K562 (cell line): ENCODE data around the gene STX2. TPM values are rescaled to one million over a fixed set of nuclear protein-coding genes. Genes with fewer than 3 reads are reported as not detected.

Source experiments
- ATAC-seq: fragments of 200-7000 bp; cut with Tn5 transposase; 3 replicates; pipeline ENCODE4 v1.9.1; 2020; ENCODE audit warnings: moderate library complexity
- BruUV-seq: library from RNA; stranded (reverse); fragments of 400-500 nt; replicated peaks from 2 replicates; lab custom pipeline; 2021; lab: Mats Ljungman, UMichigan
- CTCF ChIA-PET: fragments of 300-600 bp; formaldehyde crosslinking; extraction: SDS; loops from one replicate; lab custom pipeline; 2021; ENCODE audit warnings: low intra/inter-chr PET ratio; lab: Yijun Ruan, JAX
- POLR2A ChIA-PET: fragments of 300-600, 350-650 bp; sonication (Branson Sonifier 250); formaldehyde crosslinking; extraction: SDS; loops from one replicate; lab custom pipeline; 2021; ENCODE audit warnings: antibody characterized with exemption, inconsistent platforms; lab: Yijun Ruan, JAX
- DNase-seq, 4 experiments: peaks; one replicate each; pipeline versions ENCODE4 v3.0.0 to v3.0.0-alpha.2; 2011 to 2018; ENCODE audit warnings: low spot score in 3 of 4, mixed read lengths in 3 of 4; ENCODE audit errors: extremely low read depth in 1 of 4
- FAIRE-seq: peaks from 2 replicates; lab custom pipeline; 2011; peaks lifted over from hg19 to GRCh38; lab: Jason Lieb, UNC
- H2AFZ ChIP-seq: 2 replicates; pipeline ENCODE4 v1.6.0; 2011; ENCODE audit warnings: low read depth, low read length, control low read depth, inconsistent platforms
- H3K27ac ChIP-seq: fragments of 200-600 bp; 3 replicates; pipeline ENCODE4 v1.8.0; 2011; ENCODE audit warnings: low read depth, mild to moderate bottlenecking, control low read depth, inconsistent platforms, low read length, moderate library complexity, mixed read lengths; ENCODE audit errors: extremely low read depth
- H3K27me3 ChIP-seq, 2 experiments: fragments of 300-600 bp in 1 of 2; 2 replicates in 1 of 2; 3 replicates in 1 of 2; pipeline versions ENCODE4 v1.6.0 to v1.8.0; 2011; ENCODE audit warnings: inconsistent platforms in 2 of 2, low read length in 2 of 2, mild to moderate bottlenecking in 1 of 2, mixed read lengths in 1 of 2, moderate library complexity in 1 of 2; ENCODE audit not compliant: control insufficient read depth in 2 of 2, insufficient read depth in 2 of 2
- H3K36me3 ChIP-seq: fragments of 300-600 bp; 3 replicates; pipeline ENCODE4 v1.8.0; 2011; ENCODE audit warnings: mild to moderate bottlenecking, low read length, inconsistent platforms; ENCODE audit not compliant: control insufficient read depth, insufficient read depth
- H3K4me1 ChIP-seq, 2 experiments: fragments of 200-600 bp in 1 of 2; replicated peaks in 1 of 2; 2 replicates in 1 of 2; 3 replicates in 1 of 2; pipeline versions ENCODE4 v1.5.1 to v1.8.0; 2011; ENCODE audit warnings: inconsistent platforms in 2 of 2, low read length in 2 of 2, mild to moderate bottlenecking in 1 of 2, mixed read lengths in 1 of 2, moderate library complexity in 1 of 2; ENCODE audit not compliant: control insufficient read depth in 2 of 2, insufficient read depth in 2 of 2
- H3K4me2 ChIP-seq: 2 replicates; pipeline ENCODE4 v1.6.1; 2011; ENCODE audit warnings: low read length, control low read depth, inconsistent platforms, mixed read lengths; ENCODE audit not compliant: insufficient read depth
- H3K4me3 ChIP-seq: fragments of 200-600 bp; sonication (generic), shearing (Covaris generic); 2 replicates; pipeline ENCODE4 v1.5.1; 2016; ENCODE audit warnings: control low read depth, inconsistent platforms
- H3K79me2 ChIP-seq: fragments of 200-600 bp; 3 replicates; pipeline ENCODE4 v1.8.0; 2011; ENCODE audit warnings: low read length, inconsistent platforms; ENCODE audit not compliant: control insufficient read depth, insufficient read depth
- H3K9ac ChIP-seq, 2 experiments: 2 replicates each; pipeline versions ENCODE4 v1.6.0 to v1.6.1; 2011; ENCODE audit warnings: low read depth in 2 of 2, low read length in 2 of 2, control low read depth in 1 of 2, inconsistent platforms in 1 of 2, mild to moderate bottlenecking in 1 of 2, mixed read lengths in 1 of 2; ENCODE audit not compliant: insufficient read depth in 1 of 2
- H3K9me1 ChIP-seq: one replicate; pipeline ENCODE4 v1.6.0; 2011; ENCODE audit warnings: inconsistent platforms, mild to moderate bottlenecking, low read length, moderate library complexity; ENCODE audit not compliant: control insufficient read depth, insufficient read depth
- H3K9me3 ChIP-seq: replicated peaks from 2 replicates; pipeline ENCODE4 v1.5.1; 2011; ENCODE audit warnings: low read depth, low read length, inconsistent platforms; ENCODE audit not compliant: control insufficient read depth, insufficient read depth
- H4K20me1 ChIP-seq: replicated peaks from 2 replicates; pipeline ENCODE4 v1.6.1; 2011; ENCODE audit warnings: low read length, inconsistent platforms, mixed read lengths; ENCODE audit not compliant: control insufficient read depth, insufficient read depth
- IRF1 ChIP-seq: sonication (generic); formaldehyde crosslinking; IDR thresholded peaks from 2 replicates; pipeline ENCODE4 v1.8.0; 2022; ENCODE audit warnings: missing genetic modification reagents, mild to moderate bottlenecking, borderline replicate concordance
- KLF16 ChIP-seq: IDR thresholded peaks from 2 replicates; pipeline ENCODE4 v1.6.1; 2016; ENCODE audit warnings: antibody characterized with exemption
- MITF ChIP-seq: IDR thresholded peaks from 2 replicates; pipeline ENCODE4 v1.6.1; 2014; ENCODE audit warnings: antibody characterized with exemption
- NKRF ChIP-seq: fragments of 450-650 bp; IDR thresholded peaks from 2 replicates; pipeline ENCODE4 v1.6.1; 2016; ENCODE audit warnings: borderline replicate concordance
- NRF1 ChIP-seq, 2 experiments: fragments of 450-650 bp; IDR thresholded peaks in 1 of 2; conservative IDR thresholded peaks in 1 of 2; 2 replicates each; pipeline ENCODE4 v1.6.1; 2014; ENCODE audit warnings: mild to moderate bottlenecking in 2 of 2
- PBX2 ChIP-seq, 2 experiments: IDR thresholded peaks in 1 of 2; conservative IDR thresholded peaks in 1 of 2; 2 replicates each; pipeline ENCODE4 v1.6.1; 2016; ENCODE audit warnings: low read depth in 2 of 2, mild to moderate bottlenecking in 1 of 2, missing compliant biosample characterization in 1 of 2, missing genetic modification characterization in 1 of 2, moderate library complexity in 1 of 2
- PCBP2 ChIP-seq: fragments of 200-400 bp; formaldehyde crosslinking; IDR thresholded peaks from 2 replicates; pipeline ENCODE4 v1.6.1; 2018; ENCODE audit warnings: low read length, low read depth, mild to moderate bottlenecking, moderate library complexity; ENCODE audit not compliant: poor library complexity, severe bottlenecking
- POLR2AphosphoS5 ChIP-seq: IDR thresholded peaks from 2 replicates; pipeline ENCODE4 v1.6.1; 2011; ENCODE audit warnings: mild to moderate bottlenecking, low read depth, low read length, moderate library complexity; ENCODE audit not compliant: control insufficient read depth, insufficient read depth
- POLR2G ChIP-seq: fragments of 200-400 bp; formaldehyde crosslinking; IDR thresholded peaks from 2 replicates; pipeline ENCODE4 v1.6.1; 2017; ENCODE audit warnings: low read depth, mild to moderate bottlenecking, antibody characterized with exemption, low read length, moderate library complexity
- ZNF24 ChIP-seq: fragments of 450-650 bp; IDR thresholded peaks from 2 replicates; pipeline ENCODE4 v1.6.1; 2016
- WGBS: fragments of 100-300 bp; shearing (Covaris generic); methylation state at CpG from one replicate; pipeline ENCODE4 v1.1.6; 2016; ENCODE audit warnings: low coverage, mixed read lengths; ENCODE audit not compliant: insufficient coverage; ENCODE audit errors: missing lambda C conversion rate; 5-methylcytosine and 5-hydroxymethylcytosine counted together
- in situ Hi-C: fragments of 300-500 bp; cut with MboI; formaldehyde crosslinking; loops from 4 replicates; pipeline ENCODE4 v1.15.0; 2018; ENCODE audit warnings: inconsistent platforms, mixed read lengths
- intact Hi-C: fragments of 100-400 bp; cut with micrococcal nuclease; formaldehyde crosslinking; loops from 2 replicates; pipeline ENCODE4 v1.14.2; 2022
- polyA plus RNA-seq, 8 experiments: library from polyadenylated mRNA; depleted of rRNA in 4 of 8; stranded (reverse) in 5 of 8; unstranded in 3 of 8; fragments of >200 nt; fragmentation: Nextera tagmentation in 2 of 8; fragmentation: Illumina TruSeq in 1 of 8; extraction: Ambion mirVana in 2 of 8; extraction: Trizol in 1 of 8; gene quantifications; 2 replicates each; pipeline versions ENCODE4 v1.2.1 to v1.2.3, GENCODE V29; 2011 to 2014; ENCODE audit warnings: inconsistent platforms in 1 of 8, missing spikeins in 1 of 8
- total RNA-seq, 7 experiments: library from RNA; depleted of rRNA in 6 of 7; stranded (reverse); fragments of >200 nt in 6 of 7; fragmentation: Illumina TruSeq in 2 of 7; extraction: Trizol in 2 of 7; gene quantifications; 2 replicates each; pipeline versions ENCODE4 v1.2.1 to v1.2.3, GENCODE V29; 2011 to 2021; ENCODE audit warnings: low replicate concordance in 1 of 7

STX2 gene
- total and polyA plus RNA-seq, 9 of the 15 experiments (the other 6 are each of a cell fraction or from before 2014, with no cell fraction given) = 22.2 to 54.6 (median 30.8) TPM

- no peak for TF ChIP-seq IRF1 (CRISPR knock-in tag)
Observed at GRCh38 chr12:130835011-130835410, 4.0 kb downstream of the STX2 start (continued).

- ChIA-PET POLR2A (interaction anchor here (0.9 to 1.1 kb wide), 2 partner anchors 12 to 17 kb away, joined by 3 read pairs; no protein-coding TSS in a partner anchor), CTCF (no interaction called here)
- in situ Hi-C loops (no loop called here), intact Hi-C loops (loop anchor here (10.0 kb wide), 1 partner anchor 522 kb away; no protein-coding TSS in a partner anchor)
- FAIRE-seq (peak; percentile 88), DNase-seq (peak; percentile 80 to 91 (median 84)), ATAC-seq (peak; percentile 79)
- Histone ChIP-seq H3K27me3 (no peaks in the 10 kb centered on the region), H3K36me3 (peaks cover 9% of the 10 kb centered on the region; the same call in 2 of the 3 replicates), H3K4me2 (peak overlapping the region; percentile 79), H3K4me3 (0 out of 2 replicates have a peak overlapping the region, but pooled peaks have one; percentile 11), H3K9me3 (no peaks in the 10 kb centered on the region), H3K9ac (peak overlapping the region; percentile 28 to 75), H3K79me2 (peaks cover 95% of the 10 kb centered on the region), H3K4me1 (peaks cover 61 to 65% of the 10 kb centered on the region in 2 experiments), H3K9me1 (no peaks in the 10 kb centered on the region), H2AFZ (peak overlapping the region; percentile 30; the same call in 1 of the 2 replicates), H4K20me1 (no peaks in the 10 kb centered on the region), H3K27ac (peak overlapping the region; percentile 52)
- WGBS = 5% methylated on average over 17 of the region's 17 CpGs
- BruUV-seq = no TSS peak
- TF ChIP-seq NKRF = 0 out of 2 replicates have a peak, but pooled peaks have one; percentile 35
- TF ChIP-seq MITF = 0 out of 2 replicates have a peak, but pooled peaks have one; percentile 9
- peak; percentile 27; the same call in 1 of the 2 replicates for TF ChIP-seq POLR2G
- TF ChIP-seq PCBP2 = no peak
- peak; percentile 67; the same call in 1 of the 2 replicates for TF ChIP-seq KLF16
- TF ChIP-seq PBX2 (CRISPR knock-in tag; IDR thresholded peaks at IDR 0.05; ENCODE audit: low read depth) = no peak
- peak; percentile 58 for TF ChIP-seq PBX2 (tag; conservative IDR thresholded peaks at IDR 0.05; ENCODE audit: low read depth)
- peak; percentile 70; the same call in 1 of the 2 replicates for TF ChIP-seq POLR2AphosphoS5
- TF ChIP-seq ZNF24 = peak; percentile 84; the same call in 1 of the 2 replicates
- 0 out of 4 replicates have a peak, but pooled peaks of 1 of the 2 experiments have one; percentile 28 for TF ChIP-seq NRF1 (conservative IDR thresholded peaks at IDR 0.05 in 1 of 2, IDR thresholded peaks at IDR 0.05 in 1 of 2)
Observed at GRCh38 chr12:130832561-130833209, 6.4 kb downstream of the STX2 start.
